BJ (cell line): ENCODE measurements around the gene PLA2G6. TPM values are rescaled to one million over a fixed set of nuclear protein-coding genes. Genes with fewer than 3 reads are reported as not detected.

Experiments used
- CTCF ChIA-PET: fragments of 350-600 bp; formaldehyde crosslinking; extraction: SDS; loops from one replicate; lab custom pipeline; 2021; ENCODE audit warnings: antibody characterized with exemption, inconsistent platforms; lab: Yijun Ruan, JAX
- POLR2A ChIA-PET: fragments of 300-600 bp; sonication (Branson Sonifier 250); formaldehyde crosslinking; extraction: SDS; loops from one replicate; lab custom pipeline; 2021; ENCODE audit warnings: antibody characterized with exemption; lab: Charles Lee
- DNase-seq: peaks from one replicate; pipeline ENCODE4 v3.0.0-alpha.2; 2011; ENCODE audit warnings: low read depth
- H3K27me3 ChIP-seq: 2 replicates; pipeline ENCODE4 v1.6.0; 2011; ENCODE audit warnings: low read length; ENCODE audit not compliant: control insufficient read depth, insufficient read depth
- H3K36me3 ChIP-seq: 2 replicates; pipeline ENCODE4 v1.5.1; 2011; ENCODE audit warnings: low read length; ENCODE audit not compliant: control insufficient read depth, insufficient read depth
- H3K4me3 ChIP-seq: 2 replicates; pipeline ENCODE4 v1.5.1; 2011; ENCODE audit warnings: low read depth, mild to moderate bottlenecking, control low read depth, low read length
- CTCF ChIP-seq: IDR thresholded peaks from 2 replicates; pipeline ENCODE4 v1.5.1; 2011; ENCODE audit warnings: low read depth, mild to moderate bottlenecking, control low read depth, inconsistent platforms, low read length, moderate library complexity; ENCODE audit not compliant: insufficient read depth
- polyA plus RNA-seq: library from polyadenylated mRNA; depleted of rRNA; stranded (reverse); fragments of >200 nt; gene quantifications from 2 replicates; pipeline ENCODE4 v1.2.3, GENCODE V29; 2011

PLA2G6 gene
- polyA plus RNA-seq, 1 experiment: 14.9 TPM

DNA sequence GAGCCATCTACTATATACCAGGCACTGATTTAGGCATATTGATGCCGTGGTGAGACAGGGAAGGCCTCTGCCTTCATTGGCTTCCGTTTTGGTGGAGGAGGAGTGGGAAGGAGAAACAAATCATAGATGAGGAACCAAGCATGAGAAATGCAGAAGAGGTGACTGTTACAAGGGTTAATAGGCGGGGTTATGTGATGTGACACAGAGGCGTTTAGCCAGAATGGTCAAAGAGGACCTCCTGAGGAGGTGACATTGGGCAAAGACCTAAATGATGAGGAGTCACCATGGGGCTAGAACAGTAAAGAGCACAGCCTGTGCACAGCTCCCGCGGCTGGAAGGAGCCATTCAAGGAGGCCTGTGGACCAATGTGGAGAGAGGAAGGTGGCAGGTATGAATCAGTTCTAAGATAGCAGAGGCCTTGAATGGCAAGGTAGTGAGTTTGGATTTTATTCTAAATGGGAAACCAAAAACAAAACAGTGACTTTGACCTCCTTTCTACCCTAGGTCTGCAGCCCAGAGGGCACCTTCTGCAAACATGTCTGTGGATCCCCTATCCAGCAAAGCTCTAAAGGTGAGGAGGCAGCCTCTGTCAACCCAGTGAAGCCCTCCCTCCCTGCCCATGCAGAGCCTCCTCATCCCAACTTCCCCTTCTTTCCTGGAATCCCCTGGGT is 31.8 kb upstream of the PLA2G6 start:
- Histone ChIP-seq H3K27me3 (no peaks in the 10 kb centered on the region), H3K36me3 (peaks cover 18% of the 10 kb centered on the region), H3K4me3 (no peak overlapping the region)
- no peak for TF ChIP-seq CTCF
- POLR2A ChIA-PET: no interaction called here
- no peak for DNase-seq
- CTCF ChIA-PET: no interaction called here

GRCh38 chr22:38212442-38212841 is 30.8 kb upstream of the PLA2G6 start:
- TF ChIP-seq CTCF: no peak
- Histone ChIP-seq H3K4me3 (no peak overlapping the region), H3K27me3 (no peaks in the 10 kb centered on the region), H3K36me3 (peaks cover 18% of the 10 kb centered on the region)
- POLR2A ChIA-PET: no interaction called here
- CTCF ChIA-PET: interaction anchor here (1.3 kb wide), 1 partner anchor 16 kb away, joined by 3 read pairs; no protein-coding TSS in a partner anchor
- DNase-seq: no peak

GRCh38 chr22:38211556-38211955 is 29.9 kb upstream of the PLA2G6 start:
- no peak for TF ChIP-seq CTCF
- no peak overlapping the region for H3K4me3 ChIP-seq
- no peak for DNase-seq
- ChIA-PET CTCF (interaction anchor here (0.6 to 1.3 kb wide), 3 partner anchors 17 to 100 kb away, joined by 3 to 5 read pairs (median 3); no protein-coding TSS in a partner anchor), POLR2A (no interaction called here)
- peaks cover 18% of the 10 kb centered on the region for H3K36me3 ChIP-seq
- no peaks in the 10 kb centered on the region for H3K27me3 ChIP-seq

- peaks cover 7% of the 10 kb centered on the region for H3K36me3 ChIP-seq
- no peak for DNase-seq
- POLR2A ChIA-PET: no interaction called here
- CTCF ChIA-PET: interaction anchor here (1.4 kb wide), 1 partner anchor 94 kb away, joined by 3 read pairs; no protein-coding TSS in a partner anchor
- TF ChIP-seq CTCF: no peak
- no peak overlapping the region for H3K4me3 ChIP-seq
- no peaks in the 10 kb centered on the region for H3K27me3 ChIP-seq
Measured at GRCh38 chr22:38208551-38208968, 26.9 kb upstream of the PLA2G6 start.

GRCh38 chr22:38207898-38208432 is 26.3 kb upstream of the PLA2G6 start:
- no peak for TF ChIP-seq CTCF
- CTCF ChIA-PET: interaction anchor here (1.4 kb wide), 1 partner anchor 94 kb away, joined by 3 read pairs; no protein-coding TSS in a partner anchor
- Histone ChIP-seq H3K4me3 (no peak overlapping the region), H3K36me3 (peaks cover 7% of the 10 kb centered on the region), H3K27me3 (no peaks in the 10 kb centered on the region)
- no peak for DNase-seq
- POLR2A ChIA-PET: no interaction called here
